Stimulated activated CD4-positive, alpha-beta T cell treated with anti-CD3 and anti-CD28 coated beads, Interleukin-12 subunit alpha, Interleukin-12 subunit beta, amount 100 ng/mL, for 4 hours (primary cell): ENCODE measurements around the gene CARMIL3.
A peak's percentile ranks its signal among the peaks of the same experiment; 100 is the strongest.
"Not testable (repeated sequence)": the region's sequence is repeated elsewhere in the genome, so short reads cannot be mapped to it uniquely, and the experiment has no call there.

ENCODE experiments used
- DNase-seq: peaks from one replicate; pipeline ENCODE4 v3.0.0-alpha.2; 2020

The CARMIL3 gene, protein sequence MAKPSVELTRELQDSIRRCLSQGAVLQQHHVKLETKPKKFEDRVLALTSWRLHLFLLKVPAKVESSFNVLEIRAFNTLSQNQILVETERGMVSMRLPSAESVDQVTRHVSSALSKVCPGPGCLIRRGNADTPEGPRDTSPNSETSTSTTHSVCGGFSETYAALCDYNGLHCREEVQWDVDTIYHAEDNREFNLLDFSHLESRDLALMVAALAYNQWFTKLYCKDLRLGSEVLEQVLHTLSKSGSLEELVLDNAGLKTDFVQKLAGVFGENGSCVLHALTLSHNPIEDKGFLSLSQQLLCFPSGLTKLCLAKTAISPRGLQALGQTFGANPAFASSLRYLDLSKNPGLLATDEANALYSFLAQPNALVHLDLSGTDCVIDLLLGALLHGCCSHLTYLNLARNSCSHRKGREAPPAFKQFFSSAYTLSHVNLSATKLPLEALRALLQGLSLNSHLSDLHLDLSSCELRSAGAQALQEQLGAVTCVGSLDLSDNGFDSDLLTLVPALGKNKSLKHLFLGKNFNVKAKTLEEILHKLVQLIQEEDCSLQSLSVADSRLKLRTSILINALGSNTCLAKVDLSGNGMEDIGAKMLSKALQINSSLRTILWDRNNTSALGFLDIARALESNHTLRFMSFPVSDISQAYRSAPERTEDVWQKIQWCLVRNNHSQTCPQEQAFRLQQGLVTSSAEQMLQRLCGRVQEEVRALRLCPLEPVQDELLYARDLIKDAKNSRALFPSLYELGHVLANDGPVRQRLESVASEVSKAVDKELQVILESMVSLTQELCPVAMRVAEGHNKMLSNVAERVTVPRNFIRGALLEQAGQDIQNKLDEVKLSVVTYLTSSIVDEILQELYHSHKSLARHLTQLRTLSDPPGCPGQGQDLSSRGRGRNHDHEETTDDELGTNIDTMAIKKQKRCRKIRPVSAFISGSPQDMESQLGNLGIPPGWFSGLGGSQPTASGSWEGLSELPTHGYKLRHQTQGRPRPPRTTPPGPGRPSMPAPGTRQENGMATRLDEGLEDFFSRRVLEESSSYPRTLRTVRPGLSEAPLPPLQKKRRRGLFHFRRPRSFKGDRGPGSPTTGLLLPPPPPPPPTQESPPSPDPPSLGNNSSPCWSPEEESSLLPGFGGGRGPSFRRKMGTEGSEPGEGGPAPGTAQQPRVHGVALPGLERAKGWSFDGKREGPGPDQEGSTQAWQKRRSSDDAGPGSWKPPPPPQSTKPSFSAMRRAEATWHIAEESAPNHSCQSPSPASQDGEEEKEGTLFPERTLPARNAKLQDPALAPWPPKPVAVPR (N-terminal part only)

DNA sequence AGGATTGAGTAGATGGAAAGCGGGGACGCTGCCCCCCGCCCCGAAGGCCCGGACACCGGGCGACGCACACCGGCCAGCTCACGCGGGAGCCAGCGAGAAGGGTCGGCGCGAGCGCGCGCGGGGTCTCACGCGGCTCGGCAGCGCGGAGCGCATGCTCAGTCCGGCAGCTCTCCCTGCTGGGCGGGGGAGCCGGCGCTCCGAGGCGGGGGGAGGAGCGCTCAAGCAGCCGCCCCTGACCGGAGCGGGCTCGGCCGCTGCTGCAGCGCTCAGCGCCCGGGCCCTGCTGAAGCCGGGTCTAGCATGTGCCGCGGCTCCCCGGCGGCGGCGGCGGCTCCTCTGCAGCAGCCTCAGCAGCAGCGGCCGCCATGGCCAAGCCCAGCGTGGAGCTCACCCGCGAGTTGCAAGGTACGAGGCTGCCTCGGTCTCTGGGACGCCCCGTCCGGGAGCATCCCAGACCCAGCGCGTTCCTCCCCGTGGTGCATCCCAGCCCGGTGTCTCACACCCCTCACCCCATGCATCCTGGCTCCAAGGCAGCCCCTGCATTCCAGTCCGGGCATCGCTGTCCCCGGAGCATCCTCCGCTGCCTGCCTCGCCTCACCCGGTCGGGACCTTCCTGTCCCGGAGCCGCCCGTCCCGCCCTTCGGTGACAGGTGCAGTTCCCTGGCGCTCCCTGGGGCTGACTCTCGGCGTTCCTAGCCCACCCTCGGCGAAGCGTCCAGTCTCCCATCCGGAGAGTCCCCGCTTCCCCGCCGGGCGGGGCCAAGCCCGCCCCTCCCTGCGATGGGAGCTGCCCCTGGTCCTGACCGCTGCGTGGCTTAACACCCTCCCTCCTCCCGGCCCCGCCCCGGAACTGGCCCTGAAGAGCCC is at the start of gene CARMIL3:
TSS of gene CARMIL3 (plus strand) at position 221 of the 867 bp plus-strand sequence. CDS start at position 366, 145 bp downstream.
- DNase-seq, result peak; percentile 59

DNA sequence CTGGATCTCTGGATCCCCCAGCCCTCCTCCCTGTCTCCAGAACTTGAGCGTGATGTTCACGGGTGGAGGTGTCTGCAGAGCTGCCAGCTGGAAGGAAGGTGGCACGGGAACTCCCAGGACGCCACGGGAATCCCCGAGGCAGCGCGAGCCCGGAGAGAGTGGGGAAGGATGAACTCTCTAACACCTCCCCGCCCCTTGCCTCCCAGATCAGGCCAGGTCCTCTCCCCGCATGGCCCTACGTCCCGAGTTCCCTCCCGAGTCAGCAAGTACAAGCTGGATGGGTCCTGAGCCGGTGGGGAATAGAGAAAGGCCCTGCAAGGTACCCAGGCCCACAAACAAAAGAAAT is 45.4 kb upstream of the CARMIL3 start:
- not testable (repeated sequence) for DNase-seq

DNA sequence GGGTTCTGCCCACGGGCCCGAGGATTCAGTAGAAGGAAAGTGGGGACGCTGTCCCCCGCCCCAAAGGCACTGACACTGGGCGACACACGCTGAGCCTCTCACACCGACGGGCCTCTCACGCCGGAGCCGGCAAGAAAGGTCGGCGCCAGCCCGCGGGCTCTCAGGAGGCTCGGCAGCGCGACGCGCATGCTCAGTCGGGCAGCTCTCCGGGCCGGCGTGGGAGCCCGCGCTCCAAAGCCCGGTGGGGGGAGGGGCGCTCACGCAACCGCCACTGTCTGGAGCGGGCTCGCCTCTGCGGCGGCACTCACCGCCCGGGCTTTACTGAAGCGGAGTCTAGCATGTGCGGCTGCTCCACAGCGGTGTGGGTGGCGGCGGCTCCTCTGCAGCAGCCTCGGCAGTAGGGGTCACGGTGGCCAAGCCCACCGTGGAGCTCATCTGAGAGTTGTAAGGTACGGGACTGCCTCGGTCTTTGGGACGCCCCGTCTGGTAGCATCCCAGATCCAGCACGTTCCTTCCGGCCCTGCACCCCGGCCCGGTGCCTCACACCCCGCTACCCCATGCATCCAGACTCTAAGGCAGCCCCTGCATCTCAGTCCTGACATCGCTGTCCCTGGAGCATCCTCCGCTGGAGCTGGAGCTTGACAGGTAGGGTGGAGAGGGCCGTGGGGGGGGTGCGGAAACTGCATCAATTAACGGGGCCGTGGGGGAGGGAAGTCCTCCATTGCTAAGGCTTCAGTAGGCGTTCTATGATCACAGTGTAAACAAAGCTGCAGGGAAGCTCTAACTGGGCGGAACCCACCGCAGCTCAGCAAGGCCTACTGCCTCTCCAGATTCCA is 44.8 kb upstream of the CARMIL3 start:
- peak; percentile 68 for DNase-seq

DNA sequence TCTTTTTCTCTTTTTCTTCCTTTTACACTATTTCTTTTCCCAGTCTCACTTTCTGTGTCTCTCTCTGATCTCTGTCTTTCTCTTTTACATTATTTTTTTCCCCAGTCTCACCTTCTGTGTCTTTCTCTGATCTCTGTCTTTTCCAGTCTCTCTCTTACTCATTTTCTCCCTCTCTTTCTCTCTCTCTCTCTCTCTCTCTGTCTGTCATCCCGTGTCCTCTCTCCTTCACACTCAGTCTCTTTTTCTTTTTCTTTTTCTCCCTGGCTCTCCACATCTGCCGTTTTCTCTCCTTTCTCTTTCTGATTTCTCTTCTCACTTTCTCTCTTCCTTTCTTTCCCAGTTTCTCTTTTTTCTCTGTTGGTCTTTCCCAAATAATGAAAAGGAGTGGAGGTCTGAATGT is 40.8 kb upstream of the CARMIL3 start:
- DNase-seq, result no peak

DNA sequence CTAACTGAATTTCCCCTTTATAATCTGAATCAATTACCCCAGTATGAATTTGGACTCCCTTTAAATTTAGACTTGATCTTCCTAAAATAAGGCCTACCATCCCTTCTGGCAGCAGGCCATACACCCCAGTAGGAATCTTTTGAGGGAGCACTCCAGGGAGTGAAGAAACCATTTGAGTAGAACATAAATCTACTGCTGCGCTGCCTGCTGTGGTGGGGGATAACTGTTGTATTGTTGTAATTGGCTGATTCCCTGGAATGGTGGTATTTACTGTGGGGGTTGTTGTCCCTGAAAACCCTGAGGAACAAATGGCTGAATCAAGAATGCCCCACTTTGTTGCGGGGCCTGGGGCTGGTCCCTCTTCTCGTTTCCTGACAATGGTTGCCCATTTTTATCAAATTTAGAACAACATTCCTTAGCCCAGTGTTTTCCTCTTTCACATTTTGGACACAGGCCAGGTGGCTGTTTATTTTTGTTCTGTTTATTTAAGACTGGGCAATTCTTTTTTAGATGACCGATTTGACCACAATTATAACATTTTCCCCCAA is 39.0 kb upstream of the CARMIL3 start:
- not testable (repeated sequence) for DNase-seq

DNA sequence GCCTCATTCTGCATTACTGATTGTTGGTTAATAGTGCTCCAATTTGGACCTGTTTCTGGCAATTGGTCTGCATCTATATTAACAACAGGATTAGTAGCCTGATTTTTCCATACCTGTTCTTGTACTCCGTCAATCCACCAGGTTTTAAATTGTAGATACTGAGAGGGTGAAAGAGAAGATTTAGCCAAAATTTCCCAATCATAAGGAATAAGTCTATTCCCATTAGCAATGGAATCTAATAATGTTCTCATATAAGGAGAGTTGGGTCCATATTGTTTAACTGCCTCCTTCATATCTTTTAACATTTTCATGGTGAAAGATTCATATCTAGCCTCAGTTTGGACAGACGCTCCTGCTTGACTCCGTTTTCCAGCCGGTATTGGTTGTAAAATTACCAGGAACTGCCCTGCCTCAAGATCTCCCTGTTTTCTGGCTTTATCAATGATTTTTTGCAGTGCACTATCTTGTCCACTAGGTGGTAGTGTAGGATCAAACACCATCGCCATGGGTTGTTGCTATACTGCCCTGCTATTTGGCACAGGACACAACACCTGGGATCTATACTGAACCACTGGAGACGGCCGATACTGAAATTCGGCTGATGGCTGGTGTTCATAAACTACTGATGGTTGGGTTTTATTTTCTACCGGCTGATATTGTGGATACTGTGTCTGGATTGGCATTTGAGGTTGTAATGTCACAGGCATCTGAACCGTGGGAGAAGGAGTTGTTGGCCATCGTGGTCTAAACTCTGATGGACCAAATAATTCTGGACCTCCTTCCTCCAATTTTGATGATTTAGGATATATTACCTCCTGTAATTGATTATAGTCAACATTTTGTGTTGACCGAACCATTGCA is 37.9 kb upstream of the CARMIL3 start:
- DNase-seq, result no peak

DNA sequence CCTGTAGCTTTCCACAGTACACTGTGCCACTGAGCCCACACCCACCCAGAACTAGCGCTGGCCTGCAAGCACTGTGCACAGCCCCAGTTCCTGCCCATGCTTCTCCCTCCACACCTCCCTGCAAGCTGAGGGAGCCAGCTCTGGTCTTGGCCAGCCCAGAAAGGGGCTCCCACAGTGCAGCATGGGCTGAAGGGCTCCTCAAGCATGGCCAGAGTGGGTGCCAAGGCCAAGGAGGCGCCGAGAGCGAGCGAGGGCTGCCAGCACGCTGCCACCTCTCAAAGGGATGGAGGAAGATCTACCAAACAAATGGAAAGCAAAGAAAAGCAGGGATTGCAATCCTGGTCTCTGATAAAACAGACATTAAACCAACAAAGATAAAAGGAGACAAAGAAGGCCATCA is 36.1 kb upstream of the CARMIL3 start:
- not testable (repeated sequence) for DNase-seq

DNA sequence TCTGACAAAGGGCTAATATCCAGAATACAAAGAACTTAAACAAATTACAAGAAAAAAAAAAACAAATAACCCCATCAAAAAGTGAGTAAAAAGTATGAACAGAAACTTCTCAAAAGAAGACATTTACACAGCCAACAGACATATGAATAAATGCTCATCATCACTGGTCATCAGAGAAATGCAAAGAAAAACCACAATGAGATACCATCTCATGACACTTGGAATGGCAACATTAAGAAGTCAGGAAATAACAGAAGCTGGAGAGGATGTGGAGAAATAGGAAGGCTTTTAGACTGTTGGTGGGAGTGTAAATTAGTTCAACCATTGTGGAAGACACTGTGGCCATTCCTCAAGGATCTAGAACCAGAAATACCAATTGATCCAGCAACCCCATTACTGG is 32.8 kb upstream of the CARMIL3 start:
- DNase-seq, result not testable (repeated sequence)

DNA sequence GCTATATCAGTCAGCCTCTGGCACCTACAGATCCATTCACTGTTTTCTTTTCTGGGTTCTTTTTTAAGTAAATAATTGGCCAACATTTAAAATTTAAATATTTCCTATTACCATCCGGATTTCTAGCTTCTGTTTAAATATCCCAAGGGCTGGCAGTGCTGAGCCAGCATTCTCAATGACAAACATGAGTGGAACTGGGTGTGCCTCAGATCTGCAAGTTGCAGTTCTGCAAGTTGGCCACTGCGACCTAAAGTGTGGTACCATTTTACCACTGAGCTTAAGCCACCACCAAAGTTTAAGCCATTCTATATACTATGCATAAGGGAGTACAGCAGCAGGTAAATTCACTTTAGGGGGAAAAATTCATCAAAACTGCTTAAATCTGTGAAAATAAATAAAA is 31.9 kb upstream of the CARMIL3 start:
- not testable (repeated sequence) for DNase-seq

DNA sequence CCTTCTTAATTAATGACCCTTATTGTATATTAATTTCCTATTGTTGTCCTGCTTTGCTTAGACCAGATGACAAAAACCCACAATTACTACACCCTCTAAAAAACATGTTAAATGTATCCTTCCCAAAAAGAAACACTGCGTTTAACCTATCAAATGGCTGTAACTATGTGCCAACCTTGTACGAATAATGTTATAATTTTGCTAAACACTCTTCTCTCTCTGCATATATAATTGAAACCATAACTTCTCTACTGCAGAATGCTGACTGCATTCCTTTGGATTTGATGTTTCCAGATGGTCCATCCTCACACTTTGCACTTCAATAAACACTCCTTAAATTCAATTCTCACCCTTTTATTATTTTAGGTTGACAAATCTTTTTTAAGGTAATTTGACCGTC is 31.3 kb upstream of the CARMIL3 start:
- DNase-seq, result not testable (repeated sequence)

DNA sequence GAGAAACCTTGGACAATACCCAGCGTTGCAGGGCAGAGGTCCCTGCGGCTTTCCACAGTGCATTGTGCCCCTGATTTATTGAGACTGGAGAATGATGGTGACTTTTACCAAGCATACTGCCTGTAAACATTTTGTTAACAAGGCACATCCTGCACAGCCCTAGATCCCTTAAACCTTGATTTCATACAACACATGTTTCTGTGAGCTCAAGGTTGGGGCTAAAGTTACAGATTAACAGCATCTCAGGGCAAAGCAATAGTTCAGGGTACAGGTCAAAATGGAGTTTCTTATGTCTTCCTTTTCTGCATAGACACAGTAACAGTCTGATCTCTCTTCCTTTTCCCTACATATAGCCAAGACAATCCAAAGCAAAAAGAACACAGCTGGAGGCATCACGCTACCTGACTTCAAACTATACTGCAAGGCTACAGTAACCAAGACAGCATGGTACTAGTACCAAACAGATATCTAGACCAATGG is 26.8 kb upstream of the CARMIL3 start:
- DNase-seq, result not testable (repeated sequence)

DNA sequence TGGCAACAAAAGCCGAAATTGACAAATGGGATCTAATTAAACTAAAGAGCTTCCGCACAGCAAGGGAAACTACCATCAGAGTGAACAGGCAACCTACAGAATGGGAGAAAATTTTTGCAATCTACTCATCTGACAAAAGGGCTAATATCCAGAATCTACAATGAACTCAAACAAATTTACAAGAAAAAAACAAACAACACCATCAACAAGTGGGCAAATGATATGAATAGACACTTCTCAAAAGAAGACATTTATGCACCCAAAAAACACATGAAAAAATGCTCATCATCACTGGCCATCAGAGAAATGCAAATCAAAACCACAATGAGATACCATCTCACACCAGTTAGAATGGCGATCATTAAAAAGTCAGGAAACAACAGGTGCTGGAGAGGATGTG is 22.1 kb upstream of the CARMIL3 start:
- DNase-seq, result not testable (repeated sequence)

DNA sequence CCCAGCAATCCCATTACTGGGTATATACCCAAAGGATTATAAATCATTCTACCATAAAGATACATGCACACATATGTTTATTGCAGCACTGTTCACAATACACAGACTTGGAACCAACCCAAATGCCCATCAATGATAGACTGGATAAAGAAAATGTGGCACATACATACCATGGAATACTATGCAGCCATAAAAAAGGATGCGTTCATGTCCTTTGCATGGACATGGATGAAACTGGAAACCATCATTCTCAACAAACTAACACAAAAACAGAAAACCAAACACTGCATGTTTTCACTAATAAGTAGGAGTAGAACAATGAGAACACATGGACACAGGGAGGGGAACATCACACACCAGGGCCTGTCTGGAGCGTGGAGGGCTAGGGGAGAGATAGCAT is 20.5 kb upstream of the CARMIL3 start:
- not testable (repeated sequence) for DNase-seq

DNA sequence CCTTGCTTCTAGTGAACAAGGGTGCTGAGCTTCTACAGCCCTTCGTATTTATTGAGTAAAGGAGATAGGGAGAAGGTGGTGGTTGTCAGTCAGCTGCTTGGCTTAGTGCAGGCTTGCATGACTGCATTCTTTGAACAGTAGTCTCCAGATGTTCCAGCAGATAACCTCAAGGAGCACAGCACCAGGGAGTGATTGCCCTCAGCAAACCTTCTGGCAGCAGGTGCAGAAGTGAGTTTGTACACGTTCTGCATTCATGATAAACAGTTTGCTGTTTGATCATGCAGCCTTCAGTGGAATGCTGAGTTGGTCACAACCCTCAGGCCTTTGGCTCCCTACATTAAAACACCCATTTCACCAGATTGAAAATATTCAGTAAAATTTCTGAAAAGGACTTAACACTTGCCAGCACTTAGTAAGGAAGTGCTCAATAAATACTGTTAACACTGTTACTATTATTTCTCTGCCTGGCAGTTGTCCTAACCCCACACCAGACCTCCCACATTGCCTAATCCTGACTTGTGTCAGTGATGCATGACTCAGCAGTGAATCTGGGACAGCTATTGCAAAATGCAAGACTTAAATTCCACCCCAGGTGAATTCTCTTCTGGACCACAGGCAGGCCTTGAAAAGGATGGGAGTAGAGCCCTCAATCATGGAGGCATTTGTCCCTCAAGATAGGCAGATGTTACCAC is 18.9 kb upstream of the CARMIL3 start:
- no peak for DNase-seq

DNA sequence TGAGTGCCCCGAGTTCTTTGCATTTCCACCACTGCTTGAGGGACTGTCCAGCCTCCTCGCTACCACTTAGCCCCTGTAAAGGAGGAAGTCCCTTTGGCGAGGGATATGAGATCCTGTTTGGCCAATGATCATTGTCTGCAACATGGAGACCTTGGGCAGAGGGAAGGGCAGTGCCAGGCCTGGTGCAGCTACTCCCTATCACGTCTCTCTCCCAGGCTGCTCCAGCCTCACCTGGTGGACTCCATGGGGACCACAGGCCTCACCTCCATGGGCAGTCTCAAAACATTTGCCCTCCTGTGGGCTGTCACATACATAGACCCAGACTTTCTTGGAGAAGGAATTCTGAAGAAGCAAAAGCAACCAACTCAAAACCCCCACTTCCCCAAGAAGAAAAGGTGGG is 16.0 kb upstream of the CARMIL3 start:
- DNase-seq, result not testable (repeated sequence)

DNA sequence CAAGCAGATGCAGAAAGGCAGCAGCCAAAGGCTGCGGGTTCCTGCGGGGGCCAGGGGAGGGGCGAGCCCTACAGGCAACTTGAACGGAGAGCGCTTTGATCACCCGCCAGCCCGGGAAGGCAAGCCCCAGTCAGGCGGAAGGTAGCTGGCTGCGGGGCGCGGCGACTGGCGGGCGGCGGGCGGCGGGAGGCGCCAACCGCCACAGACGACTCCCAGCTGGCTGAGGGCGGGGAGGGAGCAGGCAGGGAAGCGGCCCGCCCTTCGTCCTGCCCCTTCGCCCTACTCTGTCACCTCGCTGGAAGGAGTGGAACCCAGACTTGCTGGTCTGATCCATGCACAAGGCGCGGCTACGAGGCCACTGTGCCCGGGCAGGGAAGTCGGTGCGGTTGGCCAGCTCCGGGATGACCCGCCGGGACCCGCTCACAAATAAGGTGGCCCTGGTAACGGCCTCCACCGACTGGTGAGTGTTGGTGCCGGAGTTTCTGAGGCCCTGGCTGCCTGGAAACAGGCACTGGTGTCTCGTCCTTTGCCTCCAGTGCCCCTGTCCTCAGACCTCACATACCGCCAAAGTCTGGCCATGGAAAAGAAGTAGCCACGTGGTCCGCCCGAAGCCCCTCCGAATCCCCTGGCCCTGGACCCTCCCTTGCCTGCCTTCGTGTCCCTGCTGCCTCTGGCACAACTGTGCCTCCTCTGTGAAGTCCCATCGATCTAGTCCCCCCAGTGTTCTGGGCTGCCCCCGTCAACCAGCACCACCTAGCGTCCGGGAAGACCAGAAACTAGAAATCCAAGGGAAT is 15.4 kb upstream of the CARMIL3 start:
- DNase-seq, result peak; percentile 59

DNA sequence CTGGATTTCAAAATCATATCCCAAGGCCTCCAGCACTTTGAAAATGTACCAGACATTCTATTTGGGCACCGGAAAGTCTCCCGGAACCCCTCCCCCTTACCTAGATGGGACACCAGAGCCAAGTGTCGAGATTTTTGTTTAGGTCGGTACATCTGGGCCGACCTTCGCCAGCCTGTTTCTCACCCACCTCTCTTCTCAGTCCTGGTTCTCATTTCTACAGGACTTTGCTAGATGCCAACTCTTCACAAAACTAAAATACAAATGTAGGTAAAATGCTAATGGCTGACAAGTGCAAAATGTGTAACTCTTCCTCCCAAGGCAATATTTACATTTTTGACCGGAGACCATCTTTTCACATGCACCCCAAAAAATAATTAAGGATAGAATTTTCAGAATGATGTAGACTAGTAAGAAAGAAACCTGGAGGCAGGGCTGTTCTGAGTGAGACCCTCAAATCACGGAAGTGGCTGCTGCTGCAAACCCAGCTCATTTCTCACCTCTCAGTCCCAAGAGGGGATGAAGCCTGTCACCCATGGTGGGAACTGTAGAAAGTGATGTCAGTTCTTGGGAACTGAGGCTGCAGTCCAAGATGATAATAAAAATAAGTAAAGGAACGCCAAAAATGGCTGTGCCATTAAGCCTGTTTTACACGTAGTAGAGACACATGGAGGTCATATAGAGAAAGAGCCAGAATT is 14.7 kb upstream of the CARMIL3 start:
- not testable (repeated sequence) for DNase-seq
